ENCODE data around the gene P2RY12. TPM values are rescaled to one million over a fixed set of nuclear protein-coding genes. Genes with fewer than 3 reads are reported as not detected.

Gene P2RY12
- total RNA-seq, 2 experiments from 2014 or later: 0.19 TPM; not detected in 1

- intact Hi-C loops (cut with micrococcal nuclease; ENCODE audit: unreplicated experiment): loop anchor here (5.0 kb wide), 1 partner anchor 45 kb away; no protein-coding TSS in a partner anchor
These were observed 1.9 kb downstream of the P2RY12 start for GRCh38 chr3:151382671-151383070.

GRCh38 chr3:151379083-151379734 is 5.3 kb downstream of the P2RY12 start:
- no peaks in the 10 kb centered on the region for H3K9me3 ChIP-seq (ENCODE audit: low read length)
- no peaks in the 10 kb centered on the region for H3K9me2 ChIP-seq (ENCODE audit: insufficient read depth, low read length)
- H3K79me2 ChIP-seq (ENCODE audit: insufficient read depth, low read depth, low read length): no peaks in the 10 kb centered on the region
- H3K4me3 ChIP-seq (ENCODE audit: low read depth, low read length, poor library complexity, severe bottlenecking): no peak overlapping the region
- peak; percentile 44 for DNase-seq (ENCODE audit: low spot score)
- no peaks in the 10 kb centered on the region for H4K20me1 ChIP-seq (ENCODE audit: insufficient read depth, low read length)
- no TSS peak for BruUV-seq (replicated peaks)
- no peak overlapping the region for H3K27ac ChIP-seq (ENCODE audit: low read depth, low read length, poor library complexity, severe bottlenecking)
- peaks cover 7% of the 10 kb centered on the region for H3K36me3 ChIP-seq (ENCODE audit: insufficient read depth, low read length)
- ChIA-PET POLR2A (no interaction called here), CTCF (ENCODE audit: unreplicated experiment) (interaction anchor here (0.6 to 0.7 kb wide), 2 partner anchors 48 to 89 kb away, joined by 3 read pairs; no protein-coding TSS in a partner anchor)
- H2AFZ ChIP-seq (ENCODE audit: low read length): no peak overlapping the region
- TF ChIP-seq CTCF (conservative IDR thresholded peaks at IDR 0.05; ENCODE audit: low read length): peak; percentile 87
- TF ChIP-seq EZH2phosphoT487 (IDR thresholded peaks at IDR 0.05; ENCODE audit: borderline replicate concordance, low read depth, low read length): no peak
- peaks cover 25% of the 10 kb centered on the region for H3K4me1 ChIP-seq (ENCODE audit: insufficient read depth, low read length, poor library complexity, severe bottlenecking)
- intact Hi-C loops (cut with micrococcal nuclease; ENCODE audit: unreplicated experiment): no loop called here
- no peak overlapping the region for H3K4me2 ChIP-seq (ENCODE audit: low read length)

More at GRCh38 chr3:151382671-151383070, 1.9 kb downstream of the P2RY12 start:
- TF ChIP-seq CTCF (conservative IDR thresholded peaks at IDR 0.05; ENCODE audit: low read length): no peak
- no peak for TF ChIP-seq EZH2phosphoT487 (IDR thresholded peaks at IDR 0.05; ENCODE audit: borderline replicate concordance, low read depth, low read length)
- Histone ChIP-seq H4K20me1 (ENCODE audit: insufficient read depth, low read length) (no peaks in the 10 kb centered on the region), H3K4me2 (ENCODE audit: low read length) (peak overlapping the region; percentile 72), H3K9me2 (ENCODE audit: insufficient read depth, low read length) (no peaks in the 10 kb centered on the region), H3K27ac (ENCODE audit: low read depth, low read length, poor library complexity, severe bottlenecking) (peak overlapping the region; percentile 73), H3K4me1 (ENCODE audit: insufficient read depth, low read length, poor library complexity, severe bottlenecking) (peaks cover 39% of the 10 kb centered on the region), H3K36me3 (ENCODE audit: insufficient read depth, low read length) (peaks cover 13% of the 10 kb centered on the region), H3K9me3 (ENCODE audit: low read length) (no peaks in the 10 kb centered on the region), H2AFZ (ENCODE audit: low read length) (peak overlapping the region; percentile 79), H3K4me3 (ENCODE audit: low read depth, low read length, poor library complexity, severe bottlenecking) (peak overlapping the region; percentile 50), H3K79me2 (ENCODE audit: insufficient read depth, low read depth, low read length) (no peaks in the 10 kb centered on the region)
- ChIA-PET POLR2A (interaction anchor here (0.6 to 4.5 kb wide), 8 partner anchors 11 to 1028 kb away, joined by 3 to 33 read pairs (median 4); no protein-coding TSS in a partner anchor), CTCF (ENCODE audit: unreplicated experiment) (no interaction called here)
- DNase-seq (ENCODE audit: low spot score): peak; percentile 61
- BruUV-seq (replicated peaks): no TSS peak

Measured in OCI-LY7 (cell line).